Measurements from ENCODE around the gene PPARA. TPM values are rescaled to one million over a fixed set of nuclear protein-coding genes. Genes with fewer than 3 reads are reported as not detected.

The PPARA gene
- total and polyA plus RNA-seq, 12 donors: 15.5 to 89.5 (median 79.9) TPM

- DNase-seq (no peak), ATAC-seq (no peak)
- Histone ChIP-seq H3K36me3 (no peaks in the 10 kb centered on the region), H3K27me3 (no peaks in the 10 kb centered on the region), H3K4me1 (peaks cover 4 to 40% (median 21%) of the 10 kb centered on the region in 9 donors), H3K9me3 (no peaks in the 10 kb centered on the region), H3K4me3 (no peak overlapping the region), H3K27ac (peak overlapping the region in 1 of 10 donors; percentile 34)
- intact Hi-C loops (cut with DNase I): loop anchor here in 8 of 10 donors (5.0 to 10.0 kb wide), 6 partner anchors 134 to 546 kb away; partner anchors contain the start of genes CDPF1 (in 1 of the 8), CELSR1 (in 1 of the 8) and GTSE1 (in 1 of the 8)
- WGBS, 2 donors: 84 to 90% methylated on average over 7 of the region's 7 CpGs
- TF ChIP-seq, protein P1, sequence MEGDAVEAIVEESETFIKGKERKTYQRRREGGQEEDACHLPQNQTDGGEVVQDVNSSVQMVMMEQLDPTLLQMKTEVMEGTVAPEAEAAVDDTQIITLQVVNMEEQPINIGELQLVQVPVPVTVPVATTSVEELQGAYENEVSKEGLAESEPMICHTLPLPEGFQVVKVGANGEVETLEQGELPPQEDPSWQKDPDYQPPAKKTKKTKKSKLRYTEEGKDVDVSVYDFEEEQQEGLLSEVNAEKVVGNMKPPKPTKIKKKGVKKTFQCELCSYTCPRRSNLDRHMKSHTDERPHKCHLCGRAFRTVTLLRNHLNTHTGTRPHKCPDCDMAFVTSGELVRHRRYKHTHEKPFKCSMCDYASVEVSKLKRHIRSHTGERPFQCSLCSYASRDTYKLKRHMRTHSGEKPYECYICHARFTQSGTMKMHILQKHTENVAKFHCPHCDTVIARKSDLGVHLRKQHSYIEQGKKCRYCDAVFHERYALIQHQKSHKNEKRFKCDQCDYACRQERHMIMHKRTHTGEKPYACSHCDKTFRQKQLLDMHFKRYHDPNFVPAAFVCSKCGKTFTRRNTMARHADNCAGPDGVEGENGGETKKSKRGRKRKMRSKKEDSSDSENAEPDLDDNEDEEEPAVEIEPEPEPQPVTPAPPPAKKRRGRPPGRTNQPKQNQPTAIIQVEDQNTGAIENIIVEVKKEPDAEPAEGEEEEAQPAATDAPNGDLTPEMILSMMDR (IDR thresholded peaks at IDR 0.05): no peak
Observed at GRCh38 chr22:46120420-46120737, 29.9 kb upstream of the PPARA start.

GRCh38 chr22:46121079-46121478 is 29.2 kb upstream of the PPARA start:
- intact Hi-C loops (cut with DNase I): loop anchor here in 8 of 10 donors (5.0 to 10.0 kb wide), 6 partner anchors 134 to 546 kb away; partner anchors contain the start of genes CDPF1 (in 1 of the 8), CELSR1 (in 1 of the 8) and GTSE1 (in 1 of the 8)
- peaks cover 3 to 33% (median 15%) of the 10 kb centered on the region in 9 donors for H3K4me1 ChIP-seq
- no peaks in the 10 kb centered on the region for H3K36me3 ChIP-seq
- 85 to 86% methylated on average over 6 of the region's 6 CpGs for WGBS, 2 donors
- H3K27me3 ChIP-seq: no peaks in the 10 kb centered on the region
- DNase-seq (no peak), ATAC-seq (no peak)
- TF ChIP-seq, protein P1 (IDR thresholded peaks at IDR 0.05): no peak
- H3K27ac ChIP-seq: no peak overlapping the region
- no peaks in the 10 kb centered on the region for H3K9me3 ChIP-seq
- H3K4me3 ChIP-seq: no peak overlapping the region

- H3K36me3 ChIP-seq: no peaks in the 10 kb centered on the region
- H3K27me3 ChIP-seq: no peaks in the 10 kb centered on the region
- DNase-seq (no peak), ATAC-seq (no peak)
- H3K4me3 ChIP-seq: no peak overlapping the region
- TF ChIP-seq, protein P1 (IDR thresholded peaks at IDR 0.05): no peak
- H3K9me3 ChIP-seq: no peaks in the 10 kb centered on the region
- 85 to 92% methylated on average over 11 of the region's 11 CpGs for WGBS, 2 donors
- peaks cover 0 to 28% (median 10%) of the 10 kb centered on the region in 9 donors for H3K4me1 ChIP-seq
- no peak overlapping the region for H3K27ac ChIP-seq
- intact Hi-C loops (cut with DNase I): loop anchor here (1.0 to 10.0 kb wide), 9 partner anchors 133 to 547 kb away; partner anchors contain the start of genes CDPF1 (in 1 of the 10), CELSR1 (in 1 of the 10) and GTSE1 (in 1 of the 10)
Observed at GRCh38 chr22:46121523-46122287, 28.6 kb upstream of the PPARA start.

- 16 to 18% methylated on average over 24 of the region's 24 CpGs for WGBS, 2 donors
Observed at GRCh38 chr22:46122511-46122971, 27.8 kb upstream of the PPARA start.

More at GRCh38 chr22:46122511-46122971, 27.8 kb upstream of the PPARA start:
- Histone ChIP-seq H3K36me3 (no peaks in the 10 kb centered on the region), H3K4me3 (peak overlapping the region in 1 of 10 donors; percentile 16), H3K9me3 (no peaks in the 10 kb centered on the region), H3K27me3 (no peaks in the 10 kb centered on the region), H3K4me1 (peaks cover 0 to 23% (median 5%) of the 10 kb centered on the region in 9 donors), H3K27ac (no peak overlapping the region)
- TF ChIP-seq, protein P1 (IDR thresholded peaks at IDR 0.05): peak; percentile 93 to 99 (median 96)
- peak; percentile 71 to 83 for DNase-seq
- ATAC-seq: peak; percentile 58 to 79 (median 70)
- intact Hi-C loops (cut with DNase I): loop anchor here (1.0 to 10.0 kb wide), 9 partner anchors 132 to 548 kb away; partner anchors contain the start of genes CDPF1 (in 1 of the 10), CELSR1 (in 1 of the 10) and GTSE1 (in 1 of the 10)

All from heart right ventricle (tissue), 16 donors.